Central memory CD8-positive, alpha-beta T cell (primary cell): ENCODE results near the gene IFNL2.
"Not testable (repeated sequence)": the region's sequence is repeated elsewhere in the genome, so short reads cannot be mapped to it uniquely, and the experiment has no call there.

Experiments
- ATAC-seq: fragments of 150-1000 bp; cut with Tn5 transposase; replicated peaks from 2 replicates; pipeline ENCODE4 v1.10.0; 2022; ENCODE audit warnings: mild to moderate bottlenecking, moderate FRiP score, moderate number of reproducible peaks; ENCODE audit not compliant: poor library complexity, severe bottlenecking; ENCODE audit errors: extremely low read depth
- DNase-seq, 2 donors: peaks; one replicate each; pipeline ENCODE4 v3.0.0; 2021; ENCODE audit warnings: low spot score in 2 of 2
- H3K27ac Mint-ChIP-seq: one replicate; pipeline ENCODE4 v1.8.0; 2022; ENCODE audit warnings: low read depth, mild to moderate bottlenecking, moderate library complexity, mixed read lengths
- H3K27me3 Mint-ChIP-seq: one replicate; pipeline ENCODE4 v1.8.0; 2022; ENCODE audit warnings: mixed read lengths
- H3K36me3 Mint-ChIP-seq: one replicate; pipeline ENCODE4 v1.8.0; 2022; ENCODE audit warnings: mild to moderate bottlenecking, moderate library complexity, mixed read lengths; ENCODE audit not compliant: insufficient read depth
- H3K4me1 Mint-ChIP-seq: one replicate; pipeline ENCODE4 v1.8.0; 2022; ENCODE audit warnings: mixed read lengths
- H3K4me3 Mint-ChIP-seq: one replicate; pipeline ENCODE4 v1.8.0; 2022; ENCODE audit warnings: mild to moderate bottlenecking, moderate library complexity, mixed read lengths
- H3K9me3 Mint-ChIP-seq: one replicate; pipeline ENCODE4 v1.8.0; 2022; ENCODE audit warnings: mixed read lengths

The IFNL2 gene

DNA sequence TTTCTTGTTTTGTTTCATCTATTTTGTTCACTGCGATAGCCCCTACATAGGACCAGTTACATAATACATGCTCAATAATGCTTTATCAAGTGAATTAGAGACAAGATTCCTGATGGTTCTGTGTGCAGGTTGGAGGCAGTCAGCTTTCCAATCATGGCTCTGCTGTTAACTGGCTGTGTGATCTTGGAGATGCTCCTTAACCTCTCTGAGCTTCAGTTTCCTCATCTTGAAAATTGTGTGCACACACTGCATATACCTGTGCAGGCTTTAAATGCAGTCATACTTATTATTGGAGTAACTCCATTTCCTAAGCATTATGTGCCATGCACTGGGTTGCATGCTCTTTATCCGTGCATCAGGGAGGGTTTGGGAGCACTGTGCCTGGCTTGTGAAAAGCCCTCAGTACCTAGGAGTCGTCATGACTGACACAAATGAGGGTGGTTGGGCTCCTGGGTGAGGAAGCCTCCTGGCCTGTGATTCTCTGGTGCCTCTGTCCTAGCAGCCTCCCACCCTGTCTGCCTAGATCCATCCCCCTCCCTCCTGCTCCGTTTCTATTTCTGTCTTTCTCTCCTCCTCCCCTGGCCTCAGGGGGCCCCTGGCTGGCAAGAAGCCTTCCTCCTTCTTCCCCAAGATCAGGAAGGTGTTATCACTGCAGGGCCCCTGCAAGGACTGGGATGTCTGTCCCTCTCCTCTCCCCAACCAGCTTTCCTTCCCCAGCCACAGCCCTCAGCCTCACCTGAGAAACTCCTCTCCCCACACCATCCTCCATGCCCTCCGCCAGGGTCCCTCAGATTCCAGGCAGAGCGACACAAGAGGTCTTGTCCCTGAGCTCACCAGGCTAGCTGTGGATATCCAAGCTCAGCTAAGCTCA lies 36.7 kb downstream of the IFNL2 start:
- H3K36me3 Mint-ChIP-seq: peaks cover 4% of the 10 kb centered on the region
- no peak overlapping the region for H3K27ac Mint-ChIP-seq
- peaks cover 13% of the 10 kb centered on the region for H3K4me1 Mint-ChIP-seq
- H3K4me3 Mint-ChIP-seq: no peak overlapping the region
- ATAC-seq: no peak
- no peaks in the 10 kb centered on the region for H3K27me3 Mint-ChIP-seq
- no peak for DNase-seq
- no peaks in the 10 kb centered on the region for H3K9me3 Mint-ChIP-seq

DNA sequence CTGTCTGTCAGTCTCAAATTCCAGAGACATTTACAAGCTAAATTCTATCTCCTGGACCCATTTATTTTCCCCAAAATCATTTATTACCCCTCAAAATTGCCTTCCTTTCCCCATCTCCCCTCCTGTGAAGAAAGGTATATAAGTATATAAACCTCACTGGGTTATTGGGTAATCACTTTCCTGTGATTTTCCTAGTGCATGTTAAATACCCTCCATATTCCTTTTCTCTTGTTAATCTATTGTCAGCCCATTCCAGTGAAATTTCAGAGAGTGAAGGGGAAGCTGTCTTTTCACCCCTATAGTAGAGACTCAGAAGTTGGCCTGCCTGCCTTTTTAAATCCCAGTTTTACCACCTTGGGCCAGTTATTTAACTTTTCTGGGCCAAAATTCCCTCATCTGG lies 37.9 kb downstream of the IFNL2 start:
- DNase-seq (no peak), ATAC-seq (no peak)
- Mint-ChIP-seq H3K27me3 (no peaks in the 10 kb centered on the region), H3K4me3 (no peak overlapping the region), H3K9me3 (no peaks in the 10 kb centered on the region), H3K36me3 (peaks cover 6% of the 10 kb centered on the region), H3K27ac (no peak overlapping the region), H3K4me1 (peaks cover 22% of the 10 kb centered on the region)

DNA sequence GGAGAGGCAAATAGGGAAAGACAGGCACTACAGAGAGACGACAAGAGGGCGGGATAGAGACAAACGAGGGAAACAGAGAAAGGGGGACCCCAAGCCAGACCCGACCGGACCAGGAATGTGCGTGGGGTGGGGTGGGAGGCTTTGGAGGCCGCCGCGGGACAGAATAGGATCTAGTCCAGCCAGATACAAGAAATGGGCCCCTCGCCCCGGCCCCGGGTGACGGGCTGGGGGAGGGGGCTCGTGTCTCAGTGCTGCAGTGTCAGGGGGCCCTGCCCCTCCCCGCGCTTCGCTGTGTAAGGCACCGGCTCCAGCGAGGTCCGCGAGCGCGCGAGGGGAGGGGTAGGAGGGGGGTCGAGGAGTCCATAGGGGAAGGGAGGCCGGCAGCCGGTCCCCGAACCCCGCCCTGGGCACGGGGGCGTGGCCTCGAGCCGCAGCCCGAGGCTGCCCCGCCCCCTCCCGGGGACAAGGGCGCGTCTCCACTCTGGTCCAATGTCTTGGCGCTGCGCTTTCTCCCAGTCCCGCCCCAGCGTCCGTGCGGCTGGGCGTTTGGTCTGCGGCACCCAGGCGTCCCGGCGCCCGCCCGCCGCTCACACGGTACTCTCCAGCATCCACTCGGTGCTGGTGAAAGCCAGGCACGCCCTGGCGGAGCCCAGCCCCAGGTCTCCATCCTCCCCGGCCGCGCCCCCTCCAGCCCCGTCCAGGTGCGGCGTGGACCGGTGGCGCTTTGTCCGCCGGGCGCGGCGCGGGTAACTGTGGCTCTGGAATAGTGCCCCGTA lies 39.0 kb downstream of the IFNL2 start:
- H3K27me3 Mint-ChIP-seq: no peaks in the 10 kb centered on the region
- DNase-seq (no peak), ATAC-seq (no peak)
- no peak overlapping the region for H3K27ac Mint-ChIP-seq
- no peak overlapping the region for H3K4me3 Mint-ChIP-seq
- no peaks in the 10 kb centered on the region for H3K9me3 Mint-ChIP-seq
- peaks cover 34% of the 10 kb centered on the region for H3K4me1 Mint-ChIP-seq
- H3K36me3 Mint-ChIP-seq: peaks cover 9% of the 10 kb centered on the region

GRCh38 chr19:39307822-39308530 lies 39.8 kb downstream of the IFNL2 start:
- no peaks in the 10 kb centered on the region for H3K27me3 Mint-ChIP-seq
- no peak overlapping the region for H3K27ac Mint-ChIP-seq
- H3K4me1 Mint-ChIP-seq: peaks cover 34% of the 10 kb centered on the region
- DNase-seq: no peak
- H3K9me3 Mint-ChIP-seq: no peaks in the 10 kb centered on the region
- peaks cover 12% of the 10 kb centered on the region for H3K36me3 Mint-ChIP-seq
- no peak overlapping the region for H3K4me3 Mint-ChIP-seq
- no peak for ATAC-seq

DNA sequence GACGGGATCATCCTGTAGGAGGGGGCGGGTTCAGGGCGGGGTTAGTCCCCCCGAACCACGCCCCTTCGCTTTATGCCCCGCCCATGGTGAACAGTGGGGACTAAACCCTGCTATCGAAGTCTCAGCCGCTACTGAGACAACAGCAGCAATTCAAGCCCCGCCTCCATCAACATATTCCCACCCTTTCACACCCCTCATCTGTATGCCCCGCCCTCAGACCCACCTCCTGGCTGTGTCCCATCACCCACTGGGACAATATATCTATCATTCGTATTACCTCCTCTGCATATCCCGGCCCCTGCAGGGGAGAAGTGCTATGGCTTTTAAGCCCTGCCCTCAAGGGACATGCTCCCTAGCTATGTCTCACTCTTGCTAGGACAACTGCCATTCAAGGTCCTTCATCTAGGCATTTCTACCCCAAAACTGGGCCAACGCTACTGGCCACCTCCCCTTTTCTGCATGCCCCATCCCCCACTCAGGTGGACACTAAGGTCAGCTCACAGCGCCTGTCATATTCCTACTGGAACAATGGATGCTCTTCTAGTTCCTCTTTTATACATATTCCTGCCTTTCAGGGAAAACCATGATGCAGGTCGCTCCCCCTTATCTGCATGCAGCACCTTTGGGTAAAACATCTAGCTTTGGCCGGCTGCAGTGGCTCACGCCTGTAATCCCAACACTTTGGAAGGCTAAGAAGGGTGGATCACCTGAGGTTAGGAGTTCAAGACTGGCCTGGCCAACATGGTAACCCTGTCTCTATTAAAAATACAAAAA lies 40.5 kb downstream of the IFNL2 start:
- no peak overlapping the region for H3K27ac Mint-ChIP-seq
- H3K4me3 Mint-ChIP-seq: no peak overlapping the region
- H3K4me1 Mint-ChIP-seq: peaks cover 38% of the 10 kb centered on the region
- ATAC-seq (no peak), DNase-seq (no peak)
- no peaks in the 10 kb centered on the region for H3K9me3 Mint-ChIP-seq
- H3K36me3 Mint-ChIP-seq: peaks cover 12% of the 10 kb centered on the region
- no peaks in the 10 kb centered on the region for H3K27me3 Mint-ChIP-seq

DNA sequence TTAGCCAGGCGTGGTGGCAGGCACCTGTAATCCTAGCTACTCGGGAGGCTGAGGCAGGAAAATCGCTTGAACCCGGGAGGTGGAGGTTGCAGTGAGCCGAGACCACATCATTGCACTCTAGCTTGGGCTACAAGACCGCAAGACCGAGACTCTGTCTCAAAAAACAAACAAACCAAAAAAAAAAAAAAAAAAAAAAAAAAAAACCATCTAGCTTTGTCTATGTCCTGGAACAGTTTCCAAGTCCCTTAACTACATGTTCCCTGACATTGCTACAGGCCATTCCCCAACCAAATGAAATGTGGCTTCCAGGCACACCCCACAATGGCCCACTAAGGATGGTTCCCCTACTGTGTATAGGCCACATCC lies 41.1 kb downstream of the IFNL2 start:
- Mint-ChIP-seq H3K4me1 (peaks cover 39% of the 10 kb centered on the region), H3K36me3 (peaks cover 15% of the 10 kb centered on the region)
- H3K4me3 Mint-ChIP-seq, H3K9me3 Mint-ChIP-seq, H3K27ac Mint-ChIP-seq, ATAC-seq, H3K27me3 Mint-ChIP-seq, DNase-seq: not testable (repeated sequence)

DNA sequence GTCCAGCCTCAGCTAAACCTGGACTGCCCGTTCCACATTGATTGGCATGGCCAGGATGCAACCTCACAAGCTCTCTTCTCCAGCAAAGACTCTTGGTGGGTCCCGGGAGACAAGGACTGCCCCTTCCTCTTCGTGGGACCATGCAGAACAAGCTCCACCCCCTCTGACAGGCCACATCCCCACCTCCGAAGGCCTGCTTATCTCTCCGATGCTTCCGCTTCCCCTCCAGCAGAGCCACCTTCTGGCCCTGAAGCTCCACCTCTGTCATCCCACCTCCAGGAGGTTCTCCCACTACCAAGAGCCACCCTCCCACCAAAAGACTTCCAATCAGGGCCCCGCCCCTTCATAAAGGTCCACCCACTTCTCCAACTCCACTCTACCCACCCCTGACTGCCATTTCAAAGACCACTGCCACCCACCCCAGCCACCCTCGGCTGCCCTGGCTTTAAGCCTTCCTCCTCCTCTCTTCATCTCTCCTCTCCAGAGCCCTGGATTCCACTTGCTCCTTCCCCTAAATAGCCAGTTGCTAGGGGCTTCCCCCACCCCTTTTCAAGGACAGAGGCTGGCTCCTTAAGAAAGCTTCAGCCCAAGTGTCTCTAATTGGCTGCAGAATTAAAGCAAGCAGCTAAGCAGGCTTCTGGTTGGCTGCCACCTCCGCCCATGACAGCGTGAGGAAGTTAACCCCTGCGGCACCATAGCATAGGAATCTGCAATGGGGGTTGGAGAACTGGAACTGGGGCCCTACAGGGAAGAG lies 42.5 kb downstream of the IFNL2 start:
- no peak for DNase-seq
- Mint-ChIP-seq H3K27ac (peak overlapping the region; percentile 52), H3K36me3 (peaks cover 17% of the 10 kb centered on the region), H3K27me3 (no peaks in the 10 kb centered on the region), H3K4me1 (peaks cover 39% of the 10 kb centered on the region), H3K4me3 (no peak overlapping the region), H3K9me3 (no peaks in the 10 kb centered on the region)
- ATAC-seq: no peak

GRCh38 chr19:39314016-39314728 lies 46.0 kb downstream of the IFNL2 start:
- no peaks in the 10 kb centered on the region for H3K27me3 Mint-ChIP-seq
- no peaks in the 10 kb centered on the region for H3K9me3 Mint-ChIP-seq
- peaks cover 47% of the 10 kb centered on the region for H3K4me1 Mint-ChIP-seq
- H3K27ac Mint-ChIP-seq: no peak overlapping the region
- H3K4me3 Mint-ChIP-seq: no peak overlapping the region
- peaks cover 14% of the 10 kb centered on the region for H3K36me3 Mint-ChIP-seq
- no peak for DNase-seq
- ATAC-seq: no peak

DNA sequence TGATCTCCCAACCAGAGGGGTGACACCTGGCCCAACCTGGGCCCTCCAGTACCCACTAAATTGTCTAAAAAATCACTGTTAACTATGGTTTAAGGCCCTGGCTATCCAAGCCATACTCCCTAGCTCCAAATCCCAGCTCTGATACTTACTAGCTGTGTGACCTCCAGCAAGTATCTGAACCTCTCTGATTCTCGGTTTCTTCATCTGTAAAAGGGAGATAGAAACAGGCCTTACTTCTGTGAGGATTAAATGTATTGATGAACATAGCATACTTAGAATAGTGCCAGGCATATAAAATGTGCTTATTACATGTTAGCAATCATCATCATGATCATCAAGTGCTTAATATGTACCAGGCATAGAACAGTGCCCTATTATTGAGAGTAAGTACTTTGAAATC lies 47.7 kb downstream of the IFNL2 start:
- Mint-ChIP-seq H3K27me3 (no peaks in the 10 kb centered on the region), H3K9me3 (no peaks in the 10 kb centered on the region), H3K36me3 (peaks cover 14% of the 10 kb centered on the region), H3K27ac (no peak overlapping the region), H3K4me3 (no peak overlapping the region), H3K4me1 (peaks cover 38% of the 10 kb centered on the region)
- ATAC-seq (no peak), DNase-seq (no peak)

GRCh38 chr19:39316627-39317321 lies 48.6 kb downstream of the IFNL2 start:
- H3K27me3 Mint-ChIP-seq: no peaks in the 10 kb centered on the region
- no peak for ATAC-seq
- H3K9me3 Mint-ChIP-seq: no peaks in the 10 kb centered on the region
- H3K27ac Mint-ChIP-seq: peak overlapping the region; percentile 7
- H3K36me3 Mint-ChIP-seq: peaks cover 16% of the 10 kb centered on the region
- H3K4me3 Mint-ChIP-seq: no peak overlapping the region
- DNase-seq: no peak
- peaks cover 38% of the 10 kb centered on the region for H3K4me1 Mint-ChIP-seq

- no peaks in the 10 kb centered on the region for H3K9me3 Mint-ChIP-seq
- H3K27ac Mint-ChIP-seq: peak overlapping the region; percentile 7
- H3K4me3 Mint-ChIP-seq: no peak overlapping the region
- no peaks in the 10 kb centered on the region for H3K27me3 Mint-ChIP-seq
- peaks cover 36% of the 10 kb centered on the region for H3K4me1 Mint-ChIP-seq
- ATAC-seq (no peak), DNase-seq (no peak)
- peaks cover 15% of the 10 kb centered on the region for H3K36me3 Mint-ChIP-seq
These were observed 49.3 kb downstream of the IFNL2 start for GRCh38 chr19:39317476-39317875.
